Choroid plexus epithelial cell (primary cell): Measurements from ENCODE around the gene TSPYL6.
A peak's percentile ranks its signal among the peaks of the same experiment; 100 is the strongest.
"Not testable (repeated sequence)": the region's sequence is repeated elsewhere in the genome, so short reads cannot be mapped to it uniquely, and the experiment has no call there.

Experiments used
- DNase-seq: peaks from one replicate; pipeline ENCODE4 v3.0.0-alpha.2; 2010; ENCODE audit warnings: low read depth
- H3K4me3 ChIP-seq: 2 replicates; pipeline ENCODE4 v1.5.1; 2011; ENCODE audit warnings: low read depth, mild to moderate bottlenecking, control low read depth, low read length, moderate library complexity
- TF ChIP-seq, protein P1 (sequence below): conservative IDR thresholded peaks from 2 replicates; pipeline ENCODE4 v1.5.1; 2011; ENCODE audit warnings: low read depth, mild to moderate bottlenecking, control low read depth, inconsistent platforms, low read length, moderate library complexity

TSPYL6 gene

DNA sequence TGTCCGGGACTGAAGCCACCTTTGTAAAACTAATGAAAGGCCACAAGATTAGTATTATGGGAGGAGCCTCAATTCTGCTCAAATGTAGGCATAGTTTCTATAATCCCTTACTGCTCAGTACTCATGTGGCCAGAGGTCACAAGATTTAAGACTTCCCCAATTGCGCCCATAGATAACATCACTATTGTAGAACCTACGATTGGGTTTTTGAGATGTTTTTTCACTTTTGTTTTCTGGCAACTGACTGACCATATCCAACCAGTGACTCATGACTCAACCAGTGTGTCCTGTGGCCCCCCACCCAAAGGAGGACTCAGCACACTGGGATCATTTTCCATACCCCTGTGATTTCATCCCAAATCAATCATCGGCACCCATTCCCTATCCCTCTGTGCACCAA, 15.2 kb upstream of the TSPYL6 start:
- H3K4me3 ChIP-seq: no peak overlapping the region
- TF ChIP-seq, protein P1, sequence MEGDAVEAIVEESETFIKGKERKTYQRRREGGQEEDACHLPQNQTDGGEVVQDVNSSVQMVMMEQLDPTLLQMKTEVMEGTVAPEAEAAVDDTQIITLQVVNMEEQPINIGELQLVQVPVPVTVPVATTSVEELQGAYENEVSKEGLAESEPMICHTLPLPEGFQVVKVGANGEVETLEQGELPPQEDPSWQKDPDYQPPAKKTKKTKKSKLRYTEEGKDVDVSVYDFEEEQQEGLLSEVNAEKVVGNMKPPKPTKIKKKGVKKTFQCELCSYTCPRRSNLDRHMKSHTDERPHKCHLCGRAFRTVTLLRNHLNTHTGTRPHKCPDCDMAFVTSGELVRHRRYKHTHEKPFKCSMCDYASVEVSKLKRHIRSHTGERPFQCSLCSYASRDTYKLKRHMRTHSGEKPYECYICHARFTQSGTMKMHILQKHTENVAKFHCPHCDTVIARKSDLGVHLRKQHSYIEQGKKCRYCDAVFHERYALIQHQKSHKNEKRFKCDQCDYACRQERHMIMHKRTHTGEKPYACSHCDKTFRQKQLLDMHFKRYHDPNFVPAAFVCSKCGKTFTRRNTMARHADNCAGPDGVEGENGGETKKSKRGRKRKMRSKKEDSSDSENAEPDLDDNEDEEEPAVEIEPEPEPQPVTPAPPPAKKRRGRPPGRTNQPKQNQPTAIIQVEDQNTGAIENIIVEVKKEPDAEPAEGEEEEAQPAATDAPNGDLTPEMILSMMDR: no peak
- no peak for DNase-seq

DNA sequence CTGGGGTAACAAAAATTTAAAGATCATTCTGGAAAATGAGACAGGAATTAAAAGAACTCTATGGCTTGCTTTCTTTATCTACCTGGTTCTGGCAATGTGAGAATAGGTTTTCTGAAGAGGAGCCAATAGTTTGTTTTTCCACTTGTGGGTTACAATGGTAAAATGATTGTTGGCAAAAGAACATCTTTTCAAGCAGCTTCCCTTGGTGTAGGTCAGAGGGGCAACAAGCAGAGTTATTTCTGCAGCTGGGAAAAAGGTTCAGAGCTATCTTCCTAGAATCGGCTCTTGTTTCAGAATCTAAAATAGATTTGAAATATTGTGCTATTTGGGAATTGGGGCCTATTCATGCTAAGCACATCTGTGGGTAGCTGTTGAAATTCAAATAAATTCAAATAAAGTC, 11.5 kb upstream of the TSPYL6 start:
- TF ChIP-seq, protein P1: no peak
- peak; percentile 55 for DNase-seq

DNA sequence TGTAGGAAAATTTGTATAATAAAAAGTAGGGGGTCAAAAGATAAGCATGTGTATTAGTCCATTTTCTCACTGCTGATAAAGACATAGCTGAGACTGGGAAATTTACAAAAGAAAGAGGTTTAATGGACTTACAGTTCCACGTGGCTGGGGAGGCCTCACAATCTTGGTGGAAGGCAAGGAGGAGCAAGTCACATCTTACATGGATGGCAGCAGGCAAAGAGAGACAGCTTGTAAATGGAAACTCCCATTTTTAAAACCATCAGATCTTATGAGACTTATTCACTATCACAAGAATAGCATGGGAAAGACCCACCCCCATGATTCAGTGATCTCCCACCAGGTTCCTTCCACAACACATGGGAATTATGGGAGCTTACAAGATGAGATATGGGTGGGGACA, 9.1 kb upstream of the TSPYL6 start:
- not testable (repeated sequence) for H3K4me3 ChIP-seq, DNase-seq

More for the DNA sequence above, 11.5 kb upstream of the TSPYL6 start:
- no peak overlapping the region for H3K4me3 ChIP-seq

DNA sequence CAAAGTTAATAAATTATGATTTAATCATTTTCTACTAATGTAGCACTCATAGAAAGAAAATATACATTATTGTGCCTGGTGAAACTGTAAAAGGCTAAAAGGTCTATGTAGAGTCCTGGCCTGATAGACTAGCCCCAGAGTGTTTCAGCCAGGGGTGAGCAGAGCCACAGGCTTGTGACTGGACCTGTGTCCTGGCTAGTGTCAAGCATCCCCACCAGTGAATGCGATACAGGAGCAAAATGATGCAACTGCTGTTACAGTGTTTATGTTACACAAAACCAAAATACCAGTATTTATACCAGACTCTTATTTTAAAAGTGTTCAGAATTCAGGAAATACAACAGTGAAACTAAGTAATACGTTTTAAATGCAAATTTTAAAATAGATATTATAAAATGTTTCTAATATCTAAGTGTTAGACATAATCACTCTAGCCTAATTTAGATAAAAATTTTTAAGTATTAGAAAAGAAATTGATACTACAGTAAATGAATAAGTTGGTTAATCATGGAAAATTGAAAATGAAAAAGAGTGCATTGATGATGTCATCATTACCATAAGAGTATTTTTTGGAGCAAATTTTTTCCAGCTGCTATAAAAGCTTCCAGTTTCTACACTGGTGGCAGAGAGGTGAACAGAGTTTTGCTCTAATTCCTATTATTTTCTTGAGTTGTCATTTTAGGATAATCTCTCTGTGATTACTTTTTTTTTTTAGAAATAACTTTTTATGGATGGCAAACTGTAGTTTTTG, 6.2 kb upstream of the TSPYL6 start:
- H3K4me3 ChIP-seq: no peak overlapping the region
- peak; percentile 46 for DNase-seq
- TF ChIP-seq, protein P1: no peak

DNA sequence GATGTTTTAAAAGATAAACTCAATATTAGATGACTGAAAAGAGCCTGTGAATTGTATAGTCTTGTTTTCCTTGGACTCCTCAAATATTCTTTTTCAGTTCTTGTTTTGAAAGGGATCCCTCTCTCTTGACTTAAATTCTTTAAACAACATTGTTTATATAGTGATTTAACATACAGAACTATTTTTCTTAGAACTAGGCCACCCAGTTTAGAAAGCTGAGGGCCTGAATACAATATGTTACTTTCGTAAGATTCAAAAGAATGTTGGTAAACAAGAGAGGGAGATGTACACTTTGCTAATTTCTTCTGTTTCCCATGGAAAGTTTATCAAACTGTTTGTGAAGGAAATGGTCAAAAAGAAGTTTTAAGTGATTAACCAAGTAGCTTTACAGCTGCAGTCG, 5.5 kb upstream of the TSPYL6 start:
- H3K4me3 ChIP-seq: no peak overlapping the region
- DNase-seq: peak; percentile 49
- TF ChIP-seq, protein P1: no peak

DNA sequence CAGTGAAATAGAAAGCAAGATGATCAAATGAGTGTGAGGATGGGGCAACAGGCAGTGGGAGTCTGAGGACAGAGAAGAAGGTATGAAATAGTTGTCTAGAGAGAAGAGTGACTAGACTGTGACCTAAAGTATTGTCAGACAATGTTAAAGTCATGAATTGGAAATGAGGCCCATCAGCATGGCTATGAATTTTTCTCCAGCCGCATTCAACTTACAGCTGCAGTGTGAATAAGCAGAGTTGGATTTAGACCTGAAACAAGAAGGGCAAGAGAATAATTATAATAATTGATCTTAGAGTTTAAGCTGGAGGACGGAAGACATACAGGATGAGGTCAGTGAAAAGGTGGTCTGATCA, 4.2 kb upstream of the TSPYL6 start:
- TF ChIP-seq, protein P1: no peak
- DNase-seq: no peak
- H3K4me3 ChIP-seq: no peak overlapping the region

DNA sequence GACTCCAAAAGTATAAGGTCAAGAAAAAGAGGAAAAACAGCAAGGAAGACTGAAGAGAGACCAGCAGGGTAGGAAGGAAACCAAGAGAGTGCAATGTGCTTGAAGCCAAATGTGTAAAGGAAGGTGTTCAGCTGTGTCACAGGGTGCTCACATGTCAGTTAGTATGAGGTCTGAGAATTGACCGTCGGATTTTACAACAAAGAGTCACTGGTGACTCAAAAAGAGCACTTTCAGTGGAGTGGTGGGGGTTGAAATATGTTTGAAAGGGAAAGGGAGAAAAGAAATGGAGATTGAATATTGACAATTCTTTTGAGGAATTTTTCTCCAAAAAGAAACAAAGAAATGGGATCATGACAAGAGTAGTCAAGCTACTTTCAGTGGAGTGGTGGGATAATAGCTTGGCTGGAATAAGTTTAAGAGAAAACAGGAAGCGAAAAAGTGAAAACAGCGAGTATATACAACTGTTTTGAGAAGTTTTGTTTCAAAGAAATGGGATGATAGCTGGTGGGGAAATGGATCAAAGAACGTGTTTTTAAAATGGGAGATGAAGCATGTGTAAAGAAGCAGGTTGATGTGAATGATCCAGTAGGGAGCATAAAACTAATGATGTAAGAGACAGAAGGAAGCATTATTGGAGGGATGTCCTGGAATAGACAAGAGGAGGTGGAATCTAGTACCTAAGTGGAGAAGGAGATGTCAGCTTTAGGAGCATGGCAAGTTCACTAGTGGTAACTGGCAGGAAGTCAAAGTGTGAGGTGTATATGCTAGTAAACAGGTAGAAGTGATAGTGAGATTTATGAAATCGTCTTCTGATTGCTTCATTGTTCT, 3.6 kb upstream of the TSPYL6 start:
- no peak overlapping the region for H3K4me3 ChIP-seq
- TF ChIP-seq, protein P1: no peak
- no peak for DNase-seq
